DMS79 treated with DMSO at 0.1 percent for 48 hours (cell line): ENCODE results near the gene ZNF692.

Experiments
- DNase-seq: peaks from one replicate; lab custom pipeline; 2025; lab: John Stamatoyannopoulos, UW

ZNF692 gene

DNA sequence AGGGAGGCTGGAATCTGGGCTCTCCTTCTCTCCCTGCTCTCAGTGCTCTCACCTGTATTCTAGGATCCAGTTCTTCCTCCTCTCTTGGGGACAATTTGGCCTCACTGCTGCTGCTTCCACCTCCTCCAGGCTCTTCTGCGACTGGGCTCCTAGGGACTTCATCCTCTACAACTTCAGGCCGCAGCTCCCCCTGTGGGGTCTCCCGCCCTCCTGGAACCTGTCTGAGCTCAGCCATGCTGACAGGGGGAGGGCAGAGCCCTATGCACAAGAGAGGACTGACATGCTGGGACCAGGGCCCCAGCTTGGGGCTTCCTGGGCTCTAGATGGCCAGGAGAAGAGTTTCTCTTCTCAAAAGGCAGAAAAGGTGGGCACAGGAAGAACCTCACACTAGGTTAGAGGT is 34.2 kb downstream of the ZNF692 start:
- no peak for DNase-seq

GRCh38 chr1:248824301-248824700 is 34.6 kb downstream of the ZNF692 start:
- DNase-seq: no peak

GRCh38 chr1:248823517-248824001 is 35.3 kb downstream of the ZNF692 start:
- no peak for DNase-seq

DNA sequence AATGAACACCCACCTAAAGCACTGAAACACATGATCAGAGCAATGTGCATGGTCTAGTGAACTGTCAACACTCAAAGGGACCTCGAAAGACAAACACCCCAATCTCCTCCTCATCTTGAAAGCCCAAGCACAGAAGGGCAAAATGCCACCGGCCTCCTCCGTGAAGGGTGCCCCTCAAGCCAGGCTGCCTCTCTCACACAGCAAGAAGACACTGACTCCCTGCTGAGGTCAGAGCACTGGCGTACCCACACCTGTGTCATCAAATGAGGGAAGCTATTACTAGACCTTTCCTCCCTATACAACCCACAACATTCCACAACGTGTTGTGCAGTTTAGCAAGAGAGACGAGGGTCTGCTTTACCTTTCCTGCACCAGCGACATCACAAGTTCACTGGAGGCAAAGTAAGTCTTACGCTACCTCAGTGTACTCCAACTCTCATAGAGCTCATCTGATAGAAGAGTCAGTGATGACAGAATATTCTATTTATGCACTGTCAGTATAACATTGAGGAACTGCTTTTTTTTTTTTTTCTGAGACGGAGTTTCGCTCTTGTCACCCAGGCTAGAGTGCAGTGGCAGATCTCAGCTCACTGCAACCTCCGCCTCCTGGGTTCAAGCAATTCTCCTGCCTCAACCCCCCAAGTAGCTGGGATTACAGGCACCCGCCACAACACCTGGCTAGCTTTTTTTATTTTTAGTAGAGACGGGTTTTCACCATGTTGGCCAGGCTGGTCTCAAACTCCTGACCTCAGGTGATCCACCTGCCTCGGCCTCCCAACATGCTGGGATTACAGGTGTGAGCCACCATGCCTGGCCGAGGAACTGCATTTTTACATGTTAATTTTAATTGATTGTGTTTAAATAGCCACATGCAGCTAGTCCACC is 36.5 kb downstream of the ZNF692 start:
- DNase-seq: no peak

DNA sequence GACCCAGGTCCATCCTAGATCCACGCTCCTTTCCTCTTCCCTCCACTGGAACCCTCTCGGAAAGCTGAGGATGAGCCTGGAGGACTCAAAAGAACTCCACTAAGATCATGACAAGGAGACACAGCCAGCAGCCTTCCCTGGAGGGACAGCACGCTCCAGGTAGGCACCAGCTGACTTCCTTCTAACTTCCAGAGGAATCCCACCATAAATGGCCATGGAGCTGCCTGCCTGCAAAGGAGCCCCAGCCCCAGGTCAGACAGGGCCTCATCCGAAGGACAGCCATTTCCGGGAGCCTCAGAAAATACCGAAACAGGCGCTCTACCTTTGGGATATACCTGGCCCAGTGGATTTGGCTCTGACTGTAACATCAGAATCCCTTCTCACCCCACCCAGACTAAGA is 37.2 kb downstream of the ZNF692 start:
- no peak for DNase-seq

- DNase-seq: no peak
These were observed 37.8 kb downstream of the ZNF692 start for GRCh38 chr1:248821101-248821500.

- no peak for DNase-seq
These were observed 38.8 kb downstream of the ZNF692 start for GRCh38 chr1:248820041-248820585.

- DNase-seq: no peak
These were observed 40.1 kb downstream of the ZNF692 start for GRCh38 chr1:248818505-248819374.

GRCh38 chr1:248817065-248817464 is 41.8 kb downstream of the ZNF692 start:
- no peak for DNase-seq

- DNase-seq: no peak
These were observed 42.6 kb downstream of the ZNF692 start for GRCh38 chr1:248816042-248816851.

DNA sequence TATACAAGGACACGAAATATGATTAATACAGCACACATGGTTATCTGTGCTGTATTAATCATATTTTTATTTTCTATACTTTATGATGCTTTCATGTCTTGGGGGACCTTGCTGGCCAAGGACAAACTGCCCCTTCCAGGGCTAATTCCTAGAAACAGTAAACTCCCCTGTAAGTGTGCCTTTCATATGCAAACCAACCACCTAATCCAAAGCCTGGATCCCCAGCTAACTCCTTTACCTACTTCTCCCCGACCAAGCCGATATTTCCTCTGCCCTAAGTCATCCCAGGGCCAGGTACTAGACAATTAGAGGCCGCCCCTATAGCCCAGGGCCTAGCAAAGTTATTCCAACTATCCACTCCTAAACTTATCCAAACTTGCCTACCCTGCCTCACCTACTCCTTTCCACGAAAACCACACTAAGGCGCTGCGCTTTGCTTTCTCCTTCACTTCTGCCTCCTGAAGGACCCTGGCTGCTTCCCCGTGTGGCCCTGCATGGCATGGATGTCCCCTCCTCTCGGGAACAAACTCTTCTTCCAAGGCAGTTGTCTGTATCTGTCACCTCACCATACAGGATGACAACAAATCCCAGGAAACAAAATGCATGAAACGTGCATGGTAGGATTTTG is 43.4 kb downstream of the ZNF692 start:
- DNase-seq: no peak

- DNase-seq: no peak
These were observed 44.5 kb downstream of the ZNF692 start for GRCh38 chr1:248814351-248814750.

DNA sequence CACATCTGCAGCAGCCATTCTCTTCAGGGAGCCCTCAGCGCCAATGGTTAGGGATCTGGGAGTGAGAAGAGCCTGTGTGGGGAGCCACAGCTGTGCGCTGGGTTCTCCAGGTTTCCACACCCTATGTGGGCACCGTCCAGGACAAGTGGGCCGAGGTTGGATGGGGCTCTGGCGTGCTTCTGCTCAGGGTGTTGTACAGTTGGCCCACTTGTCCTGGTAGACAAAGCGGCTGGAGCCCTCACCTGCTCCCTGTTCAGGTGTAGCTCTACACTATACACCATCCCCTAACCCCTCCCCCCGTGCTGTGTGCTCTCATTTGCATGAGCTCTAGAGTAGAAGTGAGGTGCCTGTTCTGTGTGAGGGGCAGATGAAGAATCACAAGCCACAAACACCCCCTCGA is 45.3 kb downstream of the ZNF692 start:
- DNase-seq: no peak

DNA sequence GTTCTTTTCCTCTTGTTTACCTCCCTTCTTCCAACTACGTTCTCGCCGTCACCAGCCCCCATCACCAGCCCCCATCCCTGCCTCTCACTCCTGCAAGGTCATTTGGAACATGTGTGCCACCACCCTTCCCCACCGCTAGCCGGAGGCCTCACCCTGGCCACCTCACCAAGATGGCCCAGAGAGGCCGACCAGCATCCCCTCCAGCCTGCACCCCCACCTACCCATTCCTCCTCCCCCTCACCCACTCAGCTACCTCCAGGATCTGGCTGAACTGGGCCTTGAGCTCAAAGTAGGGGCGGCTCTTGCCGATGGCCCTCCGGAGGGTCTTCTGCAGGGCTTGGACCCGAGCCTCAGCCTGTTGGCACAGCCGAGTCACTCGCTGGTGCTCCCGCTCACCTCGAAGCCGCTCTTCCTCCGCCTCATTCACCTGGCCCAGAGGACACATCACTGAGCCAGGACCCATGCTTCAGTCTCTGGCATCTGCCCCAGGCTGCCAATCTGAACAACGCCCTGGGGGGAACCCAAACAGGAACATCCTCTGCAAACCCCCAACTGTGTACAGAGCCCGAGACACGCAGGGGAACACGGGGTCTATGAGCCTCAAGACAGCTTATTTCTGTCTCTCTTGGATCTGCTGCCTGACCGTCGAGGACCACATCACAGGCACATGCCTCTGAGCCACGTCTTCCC is 46.0 kb downstream of the ZNF692 start:
- DNase-seq: no peak

GRCh38 chr1:248811514-248812490 is 47.1 kb downstream of the ZNF692 start:
- DNase-seq: no peak

- DNase-seq: no peak
These were observed 48.0 kb downstream of the ZNF692 start for GRCh38 chr1:248810727-248811513.

- no peak for DNase-seq
These were observed 48.7 kb downstream of the ZNF692 start for GRCh38 chr1:248810000-248810726.

DNA sequence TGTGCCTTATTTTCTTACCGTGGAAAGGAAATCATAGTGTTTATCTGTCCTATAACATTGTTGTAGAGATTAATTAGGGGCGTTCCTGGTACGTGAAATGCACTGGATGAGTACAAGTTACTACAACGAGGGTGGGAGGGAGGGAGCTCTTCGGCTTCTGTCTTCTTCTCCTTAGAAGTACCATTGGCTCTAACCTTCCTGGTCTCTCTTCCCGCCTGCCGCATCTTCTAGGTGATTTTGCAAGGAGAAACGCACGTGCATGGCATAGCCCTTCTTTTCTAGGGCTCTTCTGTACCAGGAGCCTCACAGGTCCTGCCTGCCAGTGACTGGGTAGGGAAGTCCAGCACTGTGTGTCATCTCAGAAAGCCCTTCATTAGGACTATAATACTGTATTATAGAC is 50.0 kb downstream of the ZNF692 start:
- DNase-seq: no peak
